NCI-H2029 treated with DMSO at 0.1 percent for 48 hours (cell line): ENCODE results near the gene KRT28.

Experiments
- DNase-seq: peaks from one replicate; lab custom pipeline; 2025; lab: John Stamatoyannopoulos, UW

KRT28 gene, protein sequence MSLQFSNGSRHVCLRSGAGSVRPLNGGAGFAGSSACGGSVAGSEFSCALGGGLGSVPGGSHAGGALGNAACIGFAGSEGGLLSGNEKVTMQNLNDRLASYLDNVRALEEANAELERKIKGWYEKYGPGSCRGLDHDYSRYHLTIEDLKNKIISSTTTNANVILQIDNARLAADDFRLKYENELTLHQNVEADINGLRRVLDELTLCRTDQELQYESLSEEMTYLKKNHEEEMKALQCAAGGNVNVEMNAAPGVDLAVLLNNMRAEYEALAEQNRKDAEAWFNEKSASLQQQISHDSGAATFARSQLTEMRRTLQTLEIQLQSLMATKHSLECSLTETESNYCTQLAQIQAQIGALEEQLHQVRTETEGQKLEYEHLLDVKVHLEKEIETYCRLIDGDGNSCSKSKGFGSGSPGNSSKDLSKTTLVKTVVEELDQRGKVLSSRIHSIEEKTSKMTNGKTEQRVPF

DNA sequence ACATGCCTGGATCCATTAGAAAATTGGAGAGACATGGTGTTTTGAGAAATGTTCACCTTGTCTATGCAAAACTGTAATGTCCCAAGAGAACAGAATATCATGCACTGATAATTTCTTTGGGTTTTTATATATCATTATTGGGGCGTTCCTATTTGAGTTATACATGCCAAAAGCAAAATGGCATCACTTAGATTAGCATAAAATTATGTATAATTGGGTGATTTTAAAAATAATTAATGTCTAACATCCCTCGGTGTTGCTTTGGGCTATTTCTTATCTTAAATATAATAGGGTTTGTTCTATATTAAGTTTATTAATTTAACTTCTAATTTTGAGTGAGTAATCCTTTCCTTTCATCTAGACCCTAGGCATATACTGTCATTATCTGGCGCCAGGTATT lies at the start of gene KRT28:
Gene KRT28 (minus strand): TSS at position 101 of the 400 bp plus-strand sequence. CDS start 66 bp downstream, at position 35.
- DNase-seq = no peak

DNA sequence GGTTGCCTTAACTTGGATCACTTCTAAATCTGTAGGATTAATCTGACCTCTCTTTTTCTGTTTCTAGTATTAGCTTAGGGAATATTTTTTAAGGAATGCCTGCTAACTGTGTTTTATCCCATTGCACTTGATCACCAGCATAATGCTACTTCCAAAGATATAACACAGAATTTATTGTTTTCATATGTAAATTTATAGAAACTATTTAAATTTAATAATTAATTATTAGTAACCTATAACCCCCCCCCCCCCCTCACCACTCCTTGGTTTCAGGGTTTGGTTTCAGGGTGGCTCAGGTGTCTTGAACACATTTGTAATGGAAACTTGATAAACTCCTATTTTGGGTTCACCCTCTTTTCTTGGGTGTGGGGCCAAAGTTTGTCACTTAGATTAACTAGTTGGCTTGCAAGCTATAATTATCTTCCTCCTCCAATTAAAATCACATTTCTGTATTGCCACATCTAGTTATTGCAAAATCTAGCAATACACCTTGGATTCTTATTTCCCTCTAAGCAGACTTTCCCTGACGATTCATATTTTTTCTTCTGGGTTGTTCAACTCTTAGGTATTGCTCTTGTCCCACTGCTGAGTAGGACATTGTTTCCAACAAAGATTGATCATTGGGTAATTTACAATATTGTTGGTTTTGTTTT lies 49.0 kb upstream of the KRT28 start:
- DNase-seq = no peak

DNA sequence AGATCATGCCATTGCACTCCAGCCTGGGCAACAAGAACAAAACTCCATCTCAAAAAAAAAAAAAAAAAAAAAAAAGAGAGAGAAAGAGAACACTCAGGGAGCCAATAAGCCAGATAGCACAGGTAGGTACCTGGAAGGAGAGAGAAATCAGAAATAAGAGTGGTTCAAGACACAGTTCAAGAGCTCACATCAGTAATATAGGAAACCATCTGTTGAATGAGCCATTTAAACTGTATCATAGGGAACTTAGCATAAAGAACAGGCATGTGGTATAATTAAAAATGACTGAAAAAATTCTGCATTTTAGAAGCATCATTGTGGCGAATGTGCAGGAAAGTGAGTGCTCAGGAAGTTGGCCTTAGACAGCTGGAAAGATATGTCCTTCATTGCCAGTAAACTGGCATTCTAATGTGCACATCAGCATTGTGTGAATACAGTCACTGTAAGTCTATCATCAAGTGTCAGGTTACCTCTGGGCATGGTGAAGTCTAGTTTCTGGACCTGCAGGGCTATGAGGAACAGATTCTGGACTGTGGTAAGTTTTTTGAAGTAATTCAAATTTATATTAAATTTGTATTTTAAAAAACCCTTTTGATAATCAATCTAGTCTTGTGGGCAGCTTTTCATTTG lies 46.9 kb upstream of the KRT28 start:
- no peak for DNase-seq

DNA sequence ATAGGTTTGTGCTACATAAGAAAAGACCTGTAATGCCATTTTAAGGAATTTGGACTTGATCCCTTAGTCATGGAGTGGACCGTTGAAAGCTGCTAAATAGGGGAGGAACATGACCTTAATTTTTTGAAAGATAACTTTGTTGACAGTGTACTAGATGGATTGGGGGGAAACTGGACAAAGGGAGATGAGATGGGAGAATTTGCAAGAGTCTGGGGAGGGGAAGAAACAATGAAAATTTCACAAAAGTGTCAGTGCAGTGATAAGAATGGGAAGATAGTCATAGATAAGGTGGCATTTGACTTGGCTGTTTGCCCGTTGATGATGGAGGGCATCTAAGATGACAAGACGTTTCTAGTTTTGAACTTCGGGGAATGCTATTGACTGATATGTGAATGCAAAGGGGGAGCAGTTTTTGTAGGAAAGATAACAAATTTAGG lies 44.9 kb upstream of the KRT28 start:
- DNase-seq = no peak

DNA sequence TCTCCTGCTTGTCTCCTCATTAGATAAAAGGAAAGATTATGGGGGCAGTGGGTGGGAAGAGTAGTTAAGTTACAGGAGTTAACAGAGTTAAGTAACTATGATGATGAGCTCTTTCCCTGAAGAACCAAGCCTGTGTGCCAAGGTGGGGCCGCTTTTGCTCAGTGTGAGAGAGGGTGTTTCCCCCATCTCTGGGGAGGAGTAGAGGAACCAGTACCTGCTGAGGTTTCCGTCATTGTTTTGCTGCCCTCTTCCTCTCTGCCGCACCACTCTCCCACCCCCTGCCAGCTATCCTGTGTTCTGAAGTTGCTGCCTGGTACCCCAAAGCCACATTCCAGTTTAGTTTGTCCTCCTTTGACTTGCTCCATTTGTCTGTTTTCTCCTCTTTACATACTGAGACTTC lies 43.5 kb upstream of the KRT28 start:
- no peak for DNase-seq

DNA sequence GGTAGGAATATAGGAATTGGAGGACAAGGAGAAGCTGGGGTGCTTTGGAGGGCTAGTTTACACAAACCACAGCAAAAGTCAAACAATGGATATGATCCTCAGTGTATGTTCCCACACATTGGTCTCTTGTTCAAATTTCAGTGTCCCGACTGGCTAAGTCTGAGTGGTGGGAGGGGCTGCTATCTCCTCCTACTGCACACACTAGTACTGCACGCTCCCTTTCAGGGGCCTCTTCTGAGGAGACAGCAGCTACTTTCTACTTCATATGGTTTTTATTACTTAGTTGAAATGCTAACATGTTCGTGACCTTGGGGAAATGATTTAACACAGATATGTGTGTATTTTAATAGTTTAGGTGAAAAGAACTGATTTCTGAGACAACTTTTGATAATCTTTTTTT lies 41.5 kb upstream of the KRT28 start:
- no peak for DNase-seq

DNA sequence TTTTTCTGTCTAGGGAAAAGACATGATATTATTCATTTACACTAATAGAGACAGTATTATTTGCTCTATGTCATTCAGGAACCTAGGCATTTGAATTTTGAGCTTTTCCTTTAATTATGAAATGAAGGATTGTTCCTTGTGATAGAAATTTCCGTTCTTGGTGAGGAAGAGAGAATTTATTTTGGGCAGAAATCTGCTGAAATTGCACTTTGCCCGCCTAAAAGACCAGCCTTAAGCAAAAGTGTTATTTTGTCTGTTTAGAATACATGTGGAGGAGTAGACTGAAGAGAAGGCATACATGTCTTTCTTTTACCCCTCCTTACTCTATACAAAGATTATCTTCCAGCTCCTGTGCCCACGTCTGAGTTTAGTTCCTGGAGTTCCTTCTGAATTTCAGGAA lies 39.4 kb upstream of the KRT28 start:
- no peak for DNase-seq

DNA sequence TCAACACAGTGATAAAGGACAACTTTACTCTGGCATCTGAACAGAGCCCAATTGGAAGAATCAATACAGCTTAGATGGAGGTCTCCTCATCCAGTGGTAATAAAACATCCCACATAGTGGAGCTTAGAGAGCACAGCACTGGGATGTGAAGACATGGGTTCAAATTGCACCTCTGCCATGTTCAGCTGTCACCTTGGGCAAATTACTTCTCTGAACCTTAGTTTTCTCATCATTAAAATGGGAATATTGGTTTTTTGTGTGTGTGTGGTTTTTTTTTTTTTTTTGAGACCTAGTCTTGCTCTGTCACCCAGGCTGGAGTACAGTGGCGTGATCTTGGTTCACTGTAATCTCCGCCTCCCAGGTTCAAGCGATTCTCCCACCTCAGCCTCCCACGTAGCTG lies 36.3 kb upstream of the KRT28 start:
- no peak for DNase-seq

DNA sequence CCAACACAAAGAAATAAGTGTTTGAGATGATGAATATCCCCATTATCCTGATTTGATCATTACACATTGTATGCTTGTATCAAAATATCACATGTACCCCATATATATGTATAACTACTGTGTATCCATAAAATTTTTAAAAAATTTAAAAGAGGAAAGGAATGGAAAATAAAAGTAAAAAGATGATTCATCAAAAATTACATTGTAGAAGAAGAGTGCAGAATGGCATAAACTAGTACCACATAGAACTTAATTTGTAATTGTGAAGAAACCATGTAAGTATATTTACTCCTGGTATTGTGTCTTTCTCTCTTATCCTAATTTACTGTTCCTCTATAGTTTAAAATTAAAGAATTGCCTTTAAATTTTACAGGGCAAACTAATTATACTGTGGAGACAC lies 34.1 kb upstream of the KRT28 start:
- DNase-seq = no peak

DNA sequence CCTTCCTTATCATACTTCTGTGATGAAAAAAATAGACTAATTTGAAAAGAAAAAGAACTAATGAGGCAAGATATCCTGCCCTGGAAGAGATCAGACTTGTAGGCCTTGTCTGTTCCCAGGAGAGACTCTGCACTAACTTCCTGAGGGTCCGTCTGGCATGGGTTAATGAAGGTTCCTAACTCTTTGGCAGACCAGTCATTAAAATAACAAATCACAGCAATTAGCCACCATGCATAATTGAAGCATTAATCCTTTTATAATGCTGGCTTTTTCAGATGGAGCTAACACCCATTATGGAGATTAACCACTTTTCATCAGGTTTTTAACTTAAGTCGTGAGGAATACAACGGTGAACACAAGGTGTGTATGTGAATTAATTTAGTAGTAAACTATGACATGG lies 33.1 kb upstream of the KRT28 start:
- DNase-seq = no peak

DNA sequence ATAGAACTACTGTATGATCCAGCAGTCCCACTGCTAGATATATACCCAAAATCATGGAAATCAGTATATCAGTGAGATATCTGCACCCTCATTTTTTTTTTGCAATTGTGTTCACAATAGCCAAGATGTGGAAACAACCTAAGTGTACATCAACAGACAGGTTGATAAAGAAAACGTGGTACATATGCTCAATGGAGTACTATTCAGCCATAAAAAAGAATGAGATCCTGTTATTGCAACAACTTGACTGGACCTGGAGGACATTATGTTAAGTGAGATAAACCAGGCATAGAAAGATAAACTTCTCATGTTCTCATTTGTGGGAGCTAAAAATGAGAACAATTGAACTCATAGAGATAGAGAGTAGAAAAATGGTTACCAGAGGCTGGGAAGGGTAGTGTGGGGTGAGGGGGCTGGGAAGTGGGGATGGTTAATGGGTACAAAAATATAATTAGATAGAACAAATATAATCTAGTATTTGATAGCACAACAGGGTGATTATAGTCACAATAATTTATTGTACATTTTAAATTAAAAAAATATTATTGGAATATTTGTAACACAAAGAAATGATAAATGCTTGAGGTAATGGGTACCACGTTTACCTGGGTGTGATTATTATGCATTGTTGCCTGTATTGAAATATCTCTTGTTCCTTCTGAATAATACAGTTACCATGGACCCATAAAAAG lies 30.5 kb upstream of the KRT28 start:
- no peak for DNase-seq

DNA sequence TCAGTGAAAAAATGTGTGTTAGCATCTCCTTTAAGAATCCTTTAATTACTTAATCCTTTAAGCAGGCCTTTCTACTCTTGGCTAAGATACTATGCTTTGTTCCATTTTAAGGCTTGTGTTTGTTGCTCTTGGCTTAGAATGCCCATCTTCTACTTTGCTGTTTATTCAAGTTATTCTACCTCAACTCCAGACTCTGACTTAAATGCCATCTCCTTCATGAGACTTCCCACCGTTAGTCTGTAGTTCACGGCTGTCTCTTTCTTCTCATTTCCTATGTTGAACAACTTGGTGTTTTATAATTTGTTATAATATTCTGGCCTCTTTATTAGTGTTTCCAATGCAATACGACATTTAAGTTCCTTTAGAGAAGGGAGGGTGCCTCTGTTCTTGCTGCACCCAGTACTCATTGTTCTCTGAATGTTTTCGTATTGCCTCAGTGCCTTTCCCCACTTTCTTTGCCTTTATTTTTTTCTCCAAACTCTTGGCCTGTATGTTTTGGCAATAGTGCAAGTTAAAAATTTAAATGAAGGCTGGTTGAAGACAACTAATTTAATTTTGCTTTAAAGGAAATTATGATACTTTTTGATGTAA lies 28.8 kb upstream of the KRT28 start:
- DNase-seq = no peak

DNA sequence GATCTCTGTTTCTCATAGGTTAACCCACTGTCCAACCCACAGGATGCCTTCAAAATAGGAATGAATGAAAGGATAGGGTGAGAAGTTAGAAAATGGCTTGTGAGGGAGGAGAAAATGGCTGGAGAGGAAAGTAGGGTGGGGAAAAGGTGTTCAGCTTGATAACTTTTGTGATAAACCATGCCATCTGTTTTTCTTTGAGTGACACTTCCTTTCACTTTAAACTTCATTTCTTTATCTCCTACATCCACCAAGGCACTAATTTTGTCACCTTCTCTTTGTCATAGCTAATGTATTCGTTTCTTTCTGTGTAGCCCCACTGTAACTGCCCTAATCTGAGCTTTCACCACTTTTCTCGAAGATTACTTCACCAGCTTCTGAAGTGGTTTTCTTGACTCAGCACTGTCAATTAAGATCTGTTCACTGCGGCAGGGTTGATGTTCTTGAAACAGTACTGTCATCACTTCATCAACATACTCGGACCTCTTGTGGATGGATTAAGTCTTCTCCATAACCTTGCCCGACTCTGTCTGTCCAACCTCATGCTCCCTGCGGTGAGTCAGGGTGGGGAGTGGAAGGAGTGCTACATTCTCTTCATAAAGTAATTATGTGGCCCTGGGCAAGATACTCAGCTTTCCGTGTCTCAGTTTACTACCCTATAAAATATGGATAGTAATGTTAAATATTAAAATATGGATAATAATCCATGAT lies 28.1 kb upstream of the KRT28 start:
- DNase-seq = no peak

DNA sequence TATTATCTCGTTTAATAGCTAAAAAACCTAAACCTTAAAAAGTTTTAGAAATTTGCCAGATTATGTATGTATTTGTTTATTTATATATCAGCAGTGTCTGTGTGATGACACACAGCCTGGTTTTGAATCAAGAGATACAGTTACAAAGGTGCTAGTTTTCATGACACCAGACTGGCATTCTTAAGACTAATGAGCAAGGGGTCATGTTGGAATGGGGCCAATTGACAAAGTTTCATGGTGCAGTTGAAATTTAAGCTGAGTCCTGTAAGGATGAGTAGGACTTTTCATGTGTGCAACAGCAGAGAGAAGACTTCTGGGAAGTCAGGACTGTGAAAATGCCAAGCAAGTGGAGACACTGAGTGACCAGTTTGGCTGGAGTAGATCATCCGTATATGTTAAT lies 25.8 kb upstream of the KRT28 start:
- DNase-seq = no peak

DNA sequence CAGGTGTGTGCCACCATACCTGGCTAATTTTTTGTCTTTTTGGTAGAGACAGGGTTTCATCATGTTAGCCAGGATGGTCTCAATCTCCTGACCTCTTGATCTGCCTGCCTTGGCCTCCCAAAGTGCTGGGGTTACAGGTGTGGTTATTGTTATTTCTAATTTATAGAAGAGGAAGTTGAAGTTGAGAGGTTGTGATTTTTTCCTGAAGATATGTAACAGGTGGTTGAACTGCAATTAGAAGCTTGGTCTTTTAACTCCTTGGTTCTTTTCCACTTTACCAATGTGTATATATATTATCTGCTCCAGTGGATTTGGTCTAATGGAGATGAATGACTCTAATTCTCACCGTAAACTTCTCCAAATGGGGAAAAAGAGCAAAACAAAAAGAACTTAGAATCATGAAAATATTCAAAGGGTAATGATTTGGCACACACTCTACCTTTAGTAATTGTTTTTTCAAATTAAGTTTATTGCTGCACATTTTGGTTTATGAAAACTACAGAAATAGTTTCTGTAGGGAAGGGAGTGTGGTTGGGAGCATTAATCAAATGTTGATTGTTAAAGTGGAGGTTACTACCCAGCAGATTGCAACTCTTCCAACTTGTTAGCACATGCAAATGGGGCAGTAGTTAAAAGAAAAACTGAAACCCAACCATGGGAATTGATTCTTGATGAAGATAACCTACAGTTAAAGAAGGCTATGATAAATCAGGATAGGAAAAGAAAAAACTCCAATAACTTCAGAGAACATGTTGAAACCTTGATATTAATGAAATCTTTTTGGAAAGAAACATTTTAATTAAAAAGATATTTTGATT lies 24.5 kb upstream of the KRT28 start:
- DNase-seq = no peak

DNA sequence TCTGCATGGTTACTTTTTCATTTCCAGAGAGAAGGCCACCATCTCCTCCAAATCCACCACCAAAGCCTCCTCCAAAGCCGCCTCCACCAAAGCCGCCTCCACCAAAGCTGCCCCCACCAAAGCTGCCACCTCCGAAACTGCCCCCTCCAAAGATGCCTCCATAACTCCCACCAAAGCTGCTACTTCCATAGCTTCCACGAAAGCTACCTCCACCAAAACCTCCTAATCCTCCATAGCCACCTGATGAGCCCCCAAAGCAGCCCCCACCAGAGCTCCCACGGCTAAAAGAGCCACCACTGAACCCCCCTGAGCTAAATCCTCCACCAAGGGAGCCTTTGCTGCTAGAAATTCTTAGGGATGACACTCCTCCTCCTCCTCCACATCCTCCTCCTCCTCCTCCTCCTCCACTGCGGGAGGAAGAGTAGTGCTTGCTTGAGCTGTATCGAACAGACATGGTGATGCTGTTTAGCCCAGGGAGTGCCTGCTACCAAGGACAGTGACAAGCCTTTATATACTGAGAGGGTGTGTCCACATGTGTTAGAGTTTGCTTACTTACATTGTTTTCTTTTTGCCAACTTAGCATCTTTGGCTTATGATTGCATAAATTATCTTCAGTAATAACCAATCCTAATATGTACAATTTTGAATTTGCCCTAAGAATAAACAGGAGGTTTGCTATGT lies 22.5 kb upstream of the KRT28 start, which contains the start of gene KRT10:
Gene KRT10 (minus strand): TSS at position 483 of the 681 bp plus-strand sequence. CDS start 29 bp downstream, at position 454.
- DNase-seq = no peak

DNA sequence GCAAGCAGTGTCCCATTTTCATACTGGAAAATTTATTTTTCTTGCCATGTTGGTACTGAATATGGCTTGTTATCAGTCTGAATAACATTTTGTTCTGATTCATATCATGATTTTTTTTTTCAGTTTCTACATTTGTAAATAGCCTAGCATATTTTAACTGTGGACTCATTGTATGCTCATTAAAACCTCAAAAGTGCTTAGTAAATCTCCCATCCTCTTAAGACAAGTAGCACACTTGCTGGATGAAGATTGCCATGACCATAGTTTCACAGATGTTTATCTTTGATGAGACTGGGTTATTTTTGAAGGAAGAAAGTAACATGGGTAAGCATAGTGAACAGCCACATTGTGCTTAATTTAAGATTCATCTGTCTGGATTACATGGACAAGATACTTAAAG lies 21.8 kb upstream of the KRT28 start:
- no peak for DNase-seq

DNA sequence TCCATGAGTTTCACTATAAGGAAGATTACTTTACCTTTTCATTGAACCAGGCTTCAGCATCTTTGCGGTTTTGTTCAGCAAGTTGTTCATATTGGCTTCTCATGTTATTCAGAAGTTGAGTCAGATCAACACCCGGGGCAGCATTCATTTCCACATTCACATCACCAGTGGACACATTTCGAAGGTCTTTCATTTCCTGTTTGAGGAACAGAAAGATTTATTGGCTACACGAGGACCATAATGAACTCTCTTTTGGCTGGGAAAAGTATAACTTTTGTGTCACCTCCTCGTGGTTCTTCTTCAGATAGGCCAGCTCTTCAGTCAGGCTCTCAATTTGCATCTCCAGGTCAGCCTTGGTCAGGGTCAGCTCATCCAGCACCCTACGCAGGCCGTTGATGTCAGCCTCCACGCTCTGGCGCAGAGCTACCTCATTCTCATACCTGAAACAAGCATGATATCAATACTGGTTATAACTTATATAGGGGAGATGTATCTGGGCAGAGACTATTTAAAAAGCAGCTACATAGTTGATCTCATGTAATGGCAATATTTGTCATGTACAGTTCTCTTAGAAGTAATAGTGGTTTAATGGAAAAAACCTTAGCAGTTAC lies 20.6 kb upstream of the KRT28 start:
- no peak for DNase-seq

DNA sequence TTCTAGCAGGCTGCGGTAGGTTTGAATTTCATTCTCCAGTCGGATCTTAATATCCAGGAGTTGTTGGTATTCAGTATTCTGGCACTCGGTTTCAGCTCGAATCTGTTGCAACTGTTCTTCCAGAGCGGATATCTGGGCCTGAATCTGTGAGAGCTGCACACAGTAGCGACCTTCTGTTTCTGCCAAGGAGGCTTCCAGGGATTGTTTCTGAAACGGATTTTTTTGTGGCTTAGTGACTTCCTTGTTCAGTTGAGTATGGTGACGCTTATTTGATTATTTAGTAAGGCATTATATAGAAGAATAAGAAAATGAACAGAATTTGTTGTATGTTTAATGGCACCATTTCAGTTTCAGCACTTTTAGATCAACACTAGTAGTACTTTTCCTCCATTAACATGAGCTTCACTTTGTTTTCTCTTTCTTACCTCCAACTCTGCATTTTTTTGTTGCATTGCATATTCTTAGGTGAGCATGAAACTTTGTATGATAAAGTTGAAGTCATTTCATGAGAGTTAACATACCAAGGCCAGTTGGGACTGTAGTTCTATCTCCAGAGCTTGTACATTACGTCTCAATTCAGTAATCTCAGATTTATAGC lies 19.9 kb upstream of the KRT28 start:
- DNase-seq = no peak
